GM19035 (cell line): Measurements from ENCODE around the gene IL25.
"Not testable (repeated sequence)": the region's sequence is repeated elsewhere in the genome, so short reads cannot be mapped to it uniquely, and the experiment has no call there.

ENCODE experiments used
- ATAC-seq: cut with Tn5 transposase; IDR thresholded peaks from one replicate; pipeline ENCODE4 v1.9.1; 2021; ENCODE audit not compliant: unreplicated experiment

IL25 gene

DNA sequence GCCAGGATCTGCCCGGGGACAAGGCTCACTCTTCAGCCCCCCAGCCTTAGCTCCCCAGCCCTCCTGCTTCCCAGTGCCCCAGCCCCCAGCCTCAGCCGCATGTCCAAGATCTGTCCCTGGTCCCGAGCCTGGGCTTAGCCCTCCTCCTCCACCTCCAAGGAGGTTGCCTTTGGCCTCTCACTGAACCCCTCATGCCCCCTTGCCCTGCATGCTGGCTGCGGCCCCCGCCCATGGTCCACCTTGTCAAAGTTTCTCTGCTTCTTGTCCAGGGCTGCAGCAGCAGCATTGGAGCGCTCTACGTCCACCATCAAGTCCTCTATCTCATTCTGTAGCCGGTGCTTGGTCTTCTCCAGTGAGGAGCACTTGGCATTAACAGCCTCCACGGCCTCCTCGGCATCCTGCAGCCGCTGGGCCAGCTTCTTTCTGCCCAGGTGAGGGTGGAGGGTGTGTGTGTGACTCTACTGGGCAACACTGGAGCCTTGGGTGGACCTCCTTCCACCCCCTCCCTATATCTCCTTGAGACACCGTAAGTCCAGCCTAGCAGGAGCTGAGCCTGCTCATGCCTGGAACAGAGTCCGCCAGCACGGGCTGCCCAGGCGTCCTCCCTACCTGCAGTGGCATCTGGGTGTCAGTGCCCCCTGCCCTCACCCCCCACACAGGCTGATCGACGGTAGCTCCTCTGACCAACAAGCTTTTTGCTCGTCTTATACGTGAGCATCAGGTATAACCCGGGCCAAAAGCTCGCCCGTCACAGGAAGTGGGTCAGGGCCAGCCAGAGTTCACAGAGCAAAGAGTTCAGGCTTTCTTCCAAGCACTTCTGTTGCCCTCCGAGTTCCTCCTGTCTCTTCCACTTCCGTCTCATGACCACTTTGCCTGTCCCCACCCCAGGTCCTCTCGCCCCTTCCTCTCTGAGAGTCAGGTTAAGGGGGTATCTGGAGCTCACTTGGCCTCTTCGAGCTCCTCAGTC lies 15.6 kb downstream of the IL25 start:
- no peak for ATAC-seq

DNA sequence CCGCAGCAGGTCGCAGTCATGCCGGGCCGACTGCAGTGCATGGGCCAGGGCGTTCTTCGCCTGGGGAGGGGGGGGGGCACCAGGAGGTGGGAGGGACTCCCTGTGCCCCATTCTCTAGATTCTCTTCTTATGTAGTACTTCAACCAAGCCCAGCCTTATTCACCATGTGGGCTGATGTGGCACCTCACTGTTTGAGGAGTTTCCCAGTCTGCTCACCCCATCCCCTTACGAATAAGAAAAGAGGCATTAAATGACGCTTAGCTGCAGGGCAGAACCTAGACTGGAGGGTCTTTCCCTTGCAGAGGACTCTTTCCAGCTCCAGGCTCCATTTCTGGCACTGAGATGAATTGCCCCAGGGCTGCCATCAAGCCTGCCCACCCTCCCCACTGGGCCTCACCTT lies 16.4 kb downstream of the IL25 start:
- ATAC-seq, result no peak

DNA sequence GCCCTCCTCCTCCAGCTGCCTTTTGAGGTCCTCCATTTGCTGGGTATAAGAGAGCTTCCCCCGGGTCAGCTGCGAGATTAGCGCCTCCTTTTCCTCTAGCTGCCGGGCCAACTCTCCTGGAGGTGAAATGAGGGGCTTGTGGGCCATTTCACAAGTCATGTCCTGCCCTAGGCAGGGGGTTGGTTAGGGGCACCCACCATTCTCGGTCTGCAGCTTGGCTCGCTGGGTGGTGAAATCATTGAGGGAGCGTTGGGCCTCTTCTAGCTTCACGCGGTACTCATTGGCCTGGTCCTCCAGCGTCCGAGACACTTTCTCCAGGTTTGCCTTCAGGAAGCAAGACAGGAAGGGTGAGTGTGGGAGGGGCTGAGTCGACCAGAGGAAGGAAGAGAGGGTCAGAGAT lies 16.8 kb downstream of the IL25 start:
- no peak for ATAC-seq

DNA sequence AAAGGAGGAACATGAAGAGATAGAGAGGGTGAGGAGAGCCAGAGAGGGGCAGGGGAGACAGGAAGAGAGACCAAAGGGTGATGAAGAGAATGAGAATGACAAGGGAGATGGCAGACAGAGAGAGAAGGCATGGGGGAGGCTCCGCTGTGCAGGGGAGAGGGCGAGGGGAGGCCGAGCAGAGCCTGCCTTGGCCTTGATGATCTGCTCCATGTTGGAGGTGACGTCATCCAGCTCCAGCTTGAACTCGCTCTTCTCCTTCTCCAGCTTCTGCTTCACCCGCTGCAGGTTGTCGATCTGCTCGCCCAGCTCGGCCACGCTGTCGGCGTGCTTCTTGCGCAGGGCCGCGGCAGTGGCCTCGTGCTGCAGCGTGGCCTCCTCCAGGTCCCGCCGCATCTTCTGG lies 17.3 kb downstream of the IL25 start:
- ATAC-seq, result not testable (repeated sequence)

DNA sequence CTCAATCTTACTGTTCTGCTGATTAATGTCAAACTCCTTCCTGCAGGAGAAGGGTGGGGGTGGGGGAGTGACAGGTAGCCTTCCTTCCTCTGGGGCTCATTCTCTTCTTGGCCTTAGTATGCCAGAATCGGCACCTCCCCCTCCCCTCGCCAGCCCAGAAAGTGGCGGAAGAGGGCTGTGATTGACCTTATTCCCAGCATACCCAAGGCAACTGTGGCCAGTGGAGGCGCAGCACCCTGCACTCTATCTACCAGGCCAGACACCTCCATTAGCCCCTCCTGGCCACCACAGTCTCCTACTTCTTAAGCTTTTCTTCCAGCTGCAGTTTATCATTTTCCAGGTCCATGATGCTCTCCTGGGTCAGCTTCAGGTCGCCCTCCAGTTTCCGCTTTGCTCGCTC lies 20.0 kb downstream of the IL25 start:
- no peak for ATAC-seq

DNA sequence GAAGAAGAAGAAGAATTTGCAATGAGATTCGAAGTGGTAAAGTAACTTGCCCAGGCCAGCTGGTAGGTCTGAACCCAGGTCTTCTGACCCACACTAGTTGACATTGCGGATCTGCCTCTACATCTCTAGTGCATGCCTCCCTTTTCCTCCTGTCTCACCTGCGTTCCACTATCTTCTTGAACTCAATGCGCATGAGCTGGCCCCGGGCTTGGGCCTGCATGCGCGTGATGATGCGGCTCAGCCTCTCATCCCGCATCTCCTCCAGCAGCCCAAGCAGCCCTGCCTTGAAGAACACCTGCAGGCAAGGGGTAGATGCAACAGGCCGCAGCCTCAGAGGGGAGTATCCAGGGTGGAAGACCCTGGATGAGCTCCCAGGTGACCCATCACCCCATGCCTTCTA lies 23.5 kb downstream of the IL25 start:
- ATAC-seq, result no peak

DNA sequence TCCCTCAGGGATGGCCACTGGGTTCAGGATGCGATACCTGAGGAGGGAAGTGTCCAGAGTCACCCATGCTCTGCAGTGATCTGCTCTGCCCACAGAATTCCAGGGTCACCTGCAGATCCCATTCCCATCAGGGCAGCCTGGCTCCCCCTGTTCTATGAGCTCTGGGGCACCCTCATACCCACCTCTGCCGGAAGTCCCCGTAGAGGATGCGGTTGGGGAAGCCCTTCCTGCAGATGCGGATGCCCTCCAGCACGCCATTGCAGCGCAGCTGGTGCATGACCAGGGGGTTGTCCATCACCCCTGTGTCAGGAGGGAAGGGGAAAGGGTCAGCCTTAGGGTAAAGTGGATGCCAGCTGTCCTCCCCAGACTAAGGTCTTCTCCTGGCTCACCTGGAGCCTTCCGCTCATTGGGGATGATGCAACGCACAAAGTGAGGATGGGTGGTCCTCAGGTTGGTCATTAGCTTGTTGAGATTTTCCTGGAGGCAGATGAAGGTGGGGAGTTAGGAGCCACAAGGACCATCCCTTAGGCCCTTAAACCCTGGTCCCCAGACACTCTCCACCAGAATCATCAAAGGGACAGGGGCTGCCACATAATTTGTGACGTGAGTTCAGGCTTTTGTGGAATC lies 24.3 kb downstream of the IL25 start:
- no peak for ATAC-seq

DNA sequence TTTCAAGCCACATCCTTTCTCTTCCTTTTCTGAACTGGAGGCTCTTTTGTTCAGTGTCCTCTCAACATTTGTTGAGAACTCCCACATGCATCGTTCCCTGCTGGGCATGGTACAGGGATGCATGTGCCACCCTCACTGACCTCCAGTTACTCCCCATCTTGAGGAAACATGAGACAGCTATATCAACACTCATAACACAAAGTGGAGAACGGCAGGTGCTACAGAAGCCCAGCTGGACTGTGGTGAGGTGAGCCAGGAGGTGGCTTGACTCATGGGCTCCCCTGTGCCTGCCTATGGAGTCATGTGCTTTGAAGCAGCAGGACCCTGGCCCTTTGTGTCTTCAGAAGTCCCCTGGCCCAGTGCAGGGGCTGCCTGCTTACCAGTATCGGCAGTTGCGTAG lies 25.7 kb downstream of the IL25 start:
- ATAC-seq, result no peak

DNA sequence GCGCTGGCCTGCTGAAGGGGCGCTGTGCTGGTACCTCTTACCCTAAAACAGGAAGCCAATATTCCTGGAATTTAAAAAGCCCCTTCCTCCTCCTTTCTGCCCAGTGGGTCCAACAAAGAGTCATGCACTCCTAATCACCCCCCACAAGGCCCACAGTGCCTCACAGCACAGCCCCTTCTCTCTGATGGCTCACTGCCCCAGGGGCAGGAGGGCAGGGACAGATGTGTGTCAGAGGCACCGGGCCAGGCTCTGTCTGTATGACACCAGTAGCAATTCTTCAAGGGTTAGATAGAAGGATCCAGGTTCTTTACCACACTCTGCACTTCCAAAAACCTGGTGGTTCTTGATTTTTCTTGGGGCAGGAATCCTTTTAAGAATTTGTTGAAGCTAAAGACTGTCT lies 26.5 kb downstream of the IL25 start:
- ATAC-seq, result no peak

DNA sequence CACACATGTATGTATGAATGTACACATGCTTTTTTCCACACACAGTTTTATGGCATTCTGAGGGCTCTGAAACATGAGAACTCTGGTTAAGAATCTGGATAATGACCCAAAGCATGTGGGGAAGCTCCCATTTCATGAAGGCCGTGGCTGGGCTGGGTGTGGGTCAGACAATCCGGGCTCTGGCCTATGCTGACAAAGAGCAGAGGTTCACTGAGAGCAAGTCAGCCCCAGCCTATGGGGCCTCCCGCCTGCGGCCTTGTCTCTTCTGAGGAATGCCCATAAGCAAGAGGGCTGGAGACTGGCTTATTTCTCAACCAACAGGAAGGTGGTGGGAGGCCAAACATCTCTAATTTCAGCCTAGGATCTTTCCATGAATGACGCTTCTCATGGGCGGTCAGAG lies 27.0 kb downstream of the IL25 start:
- ATAC-seq, result no peak

DNA sequence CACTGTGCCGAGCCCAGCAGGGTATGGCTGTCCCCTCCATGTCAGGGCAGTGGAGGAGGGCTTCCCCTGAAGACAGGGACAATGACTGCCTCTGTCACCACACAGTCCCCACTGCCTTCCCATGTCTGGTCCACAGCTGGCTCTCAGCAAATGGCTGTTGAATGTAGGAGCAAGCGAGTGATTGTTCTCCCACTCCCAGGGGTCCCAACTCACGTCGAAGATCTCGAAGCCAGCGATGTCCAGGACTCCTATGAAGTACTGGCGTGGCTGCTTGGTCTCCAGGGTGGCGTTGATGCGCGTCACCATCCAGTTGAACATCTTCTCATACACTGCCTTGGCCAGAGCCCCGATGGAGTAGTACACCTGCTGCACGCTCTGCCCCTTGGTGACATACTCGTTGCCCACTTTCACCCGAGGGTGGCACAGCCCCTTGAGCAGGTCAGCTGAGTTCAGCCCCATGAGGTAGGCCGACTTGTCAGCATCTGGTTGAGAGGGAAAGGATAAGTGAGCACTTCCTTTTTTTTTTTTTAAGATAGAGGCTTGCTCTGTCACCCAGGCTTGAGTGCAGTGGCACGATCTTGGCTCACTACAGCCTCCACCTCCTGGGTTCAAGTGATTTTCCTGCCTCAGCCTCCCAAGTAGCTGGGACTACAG lies 28.0 kb downstream of the IL25 start:
- ATAC-seq, result not testable (repeated sequence)

DNA sequence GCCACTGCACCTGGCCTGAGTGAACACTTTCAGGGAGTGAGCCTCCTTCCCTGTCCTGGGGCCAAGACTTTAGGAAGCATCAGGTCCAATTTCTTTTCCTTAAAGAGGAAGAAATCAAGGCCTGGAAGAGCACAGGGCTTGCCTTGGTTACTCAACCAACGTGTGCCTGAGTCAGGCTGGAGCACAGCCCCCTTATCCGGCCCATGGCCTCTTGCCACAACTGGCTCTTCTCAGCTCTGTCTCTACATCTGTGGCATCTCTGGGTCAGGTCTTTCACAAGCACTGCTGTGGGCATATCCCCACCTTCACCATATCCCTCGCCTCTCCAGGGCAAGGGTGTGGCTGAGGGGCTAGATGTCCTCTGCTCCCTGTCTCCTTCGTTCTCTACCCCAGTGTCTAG lies 28.7 kb downstream of the IL25 start:
- no peak for ATAC-seq

DNA sequence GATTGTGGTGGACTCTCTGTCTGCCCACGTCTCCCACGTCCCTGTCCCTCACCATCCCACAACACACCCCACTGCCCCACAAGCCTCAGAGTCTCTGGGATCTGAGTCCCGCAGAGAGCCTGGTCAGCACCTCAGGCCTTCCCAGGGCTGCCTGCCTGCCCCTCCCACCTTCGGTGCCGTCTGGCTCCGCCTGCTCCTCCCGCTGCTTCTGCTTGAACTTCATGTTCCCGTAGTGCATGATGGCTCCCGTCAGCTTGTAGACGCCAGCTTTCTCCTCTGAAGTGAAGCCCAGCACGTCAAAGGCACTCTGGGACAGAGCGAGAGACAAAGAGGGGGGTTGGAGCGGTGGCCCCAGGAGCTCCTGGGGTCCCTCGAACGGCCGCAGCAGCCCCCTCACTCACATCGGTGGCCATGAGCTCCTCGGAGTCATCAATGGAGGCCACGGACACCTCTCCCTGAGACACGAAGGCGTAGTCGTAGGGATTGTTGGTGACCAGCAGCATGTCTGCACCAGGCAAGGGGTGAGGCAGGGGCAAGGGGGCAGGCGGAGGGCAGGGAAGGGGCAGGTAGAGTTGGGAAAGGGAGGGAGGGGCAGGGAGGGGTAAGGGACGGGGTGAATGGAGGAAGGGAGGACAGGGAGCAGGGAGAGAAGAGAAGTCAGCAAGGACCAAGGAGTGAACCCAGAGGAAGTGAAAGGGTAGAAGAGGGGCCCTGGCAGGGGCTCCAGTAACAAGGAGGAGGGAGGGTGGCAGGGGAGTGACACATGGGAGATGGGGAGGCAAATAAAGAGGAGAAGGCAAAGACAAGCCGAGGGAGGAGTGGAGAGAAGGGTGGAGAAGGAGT lies 29.9 kb downstream of the IL25 start:
- no peak for ATAC-seq

DNA sequence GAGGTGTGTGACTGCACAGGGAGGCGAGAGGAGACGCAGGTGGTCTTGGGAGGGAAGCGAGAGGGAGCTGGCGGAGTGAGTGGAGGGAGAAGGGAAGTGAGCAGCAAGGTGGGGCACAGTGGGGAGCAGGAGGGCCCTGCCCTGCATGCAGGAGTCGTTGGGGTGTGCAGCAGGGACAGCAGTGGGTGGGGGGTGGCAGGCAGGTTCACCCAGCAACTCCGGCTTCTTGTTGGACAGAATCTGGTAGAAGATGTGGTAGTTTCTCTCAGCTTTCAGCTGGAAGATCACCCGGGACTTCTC lies 30.5 kb downstream of the IL25 start:
- ATAC-seq, result no peak

DNA sequence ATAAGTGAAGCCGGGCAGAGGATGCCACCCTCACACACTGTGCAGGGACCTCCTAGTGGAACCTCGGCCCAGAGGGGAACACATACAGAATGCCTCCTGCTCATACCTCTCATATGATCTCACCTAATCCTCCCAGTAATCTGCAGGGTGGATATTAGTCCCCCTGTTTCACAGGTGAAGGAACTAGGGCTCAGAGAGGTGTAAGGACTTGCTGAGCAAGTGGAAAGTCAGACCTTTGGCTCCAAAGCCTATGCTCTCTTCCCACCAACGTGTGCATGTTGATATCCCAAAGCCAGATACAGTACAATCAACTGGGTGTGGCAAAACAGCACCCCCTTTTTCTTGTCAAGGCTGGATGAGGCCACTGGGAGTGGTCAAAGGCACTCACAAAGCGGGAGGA lies 31.3 kb downstream of the IL25 start:
- ATAC-seq, result no peak

DNA sequence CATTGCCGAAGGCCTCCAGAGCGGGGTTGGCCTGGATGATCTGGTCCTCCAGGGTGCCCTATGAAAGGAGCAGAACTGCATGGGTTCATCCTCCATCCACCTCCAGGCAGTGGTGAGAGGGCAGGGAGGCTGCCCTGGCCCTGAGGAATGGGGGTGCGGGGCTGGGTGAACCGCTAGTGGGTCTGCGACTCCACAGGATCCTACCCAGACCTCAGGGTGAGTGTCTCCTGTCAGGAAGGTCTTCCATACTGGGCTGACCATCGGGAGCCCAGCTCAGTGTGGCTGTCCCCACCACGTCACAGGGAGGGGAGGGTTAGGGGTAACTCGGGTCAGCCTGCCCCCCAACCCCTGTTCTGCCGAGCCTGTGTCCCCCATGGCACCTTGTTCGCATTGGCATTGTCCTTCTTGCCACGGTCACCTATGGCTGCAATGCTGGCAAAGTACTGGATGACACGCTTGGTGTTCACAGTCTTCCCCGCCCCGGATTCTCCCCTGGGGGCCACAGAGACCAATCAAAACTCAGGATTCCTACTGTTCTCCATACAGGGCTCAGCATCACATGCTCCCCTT lies 31.8 kb downstream of the IL25 start:
- no peak for ATAC-seq

DNA sequence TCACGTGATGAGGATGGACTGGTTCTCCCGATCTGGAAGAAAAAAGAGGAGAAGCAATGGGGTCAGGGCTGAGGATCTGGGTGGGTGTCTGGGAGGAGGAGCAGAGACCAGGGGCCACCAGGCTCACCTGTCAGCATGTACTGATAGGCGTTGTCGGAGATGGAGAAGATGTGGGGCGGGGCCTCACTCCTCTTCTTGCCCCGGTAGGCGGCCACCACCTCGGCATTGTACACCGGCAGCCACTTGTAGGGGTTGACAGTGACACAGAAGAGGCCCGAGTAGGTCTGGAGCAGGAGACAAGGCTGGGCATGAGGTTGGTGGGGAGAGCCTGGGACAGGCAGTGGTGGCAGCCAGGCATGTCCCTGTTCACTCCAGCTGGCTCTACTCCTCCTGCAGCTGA lies 32.5 kb downstream of the IL25 start:
- ATAC-seq, result no peak

DNA sequence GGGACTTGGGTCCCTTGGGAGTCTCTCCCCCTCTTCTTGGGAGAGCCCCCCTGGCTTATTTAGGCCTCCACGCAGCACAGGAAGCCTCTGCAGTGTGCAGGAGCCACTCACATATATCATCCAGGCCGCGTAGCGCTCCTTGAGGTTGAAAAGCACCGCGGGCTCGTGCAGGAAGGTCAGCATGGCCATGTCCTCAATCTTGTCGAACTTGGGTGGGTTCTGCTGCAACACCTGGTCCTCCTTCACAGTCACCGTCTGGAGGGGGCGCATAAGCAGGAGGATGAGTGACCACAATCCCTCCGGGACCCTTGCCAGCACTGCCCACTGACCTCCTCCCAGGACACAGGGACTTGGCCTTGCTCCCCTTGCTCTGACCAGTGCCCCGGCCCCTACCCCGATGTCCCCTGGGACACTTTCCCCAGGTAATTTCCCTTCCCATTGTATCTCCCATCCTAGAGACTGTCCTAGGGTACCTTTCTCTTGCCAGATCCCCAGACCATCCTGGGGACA lies 33.0 kb downstream of the IL25 start:
- no peak for ATAC-seq

DNA sequence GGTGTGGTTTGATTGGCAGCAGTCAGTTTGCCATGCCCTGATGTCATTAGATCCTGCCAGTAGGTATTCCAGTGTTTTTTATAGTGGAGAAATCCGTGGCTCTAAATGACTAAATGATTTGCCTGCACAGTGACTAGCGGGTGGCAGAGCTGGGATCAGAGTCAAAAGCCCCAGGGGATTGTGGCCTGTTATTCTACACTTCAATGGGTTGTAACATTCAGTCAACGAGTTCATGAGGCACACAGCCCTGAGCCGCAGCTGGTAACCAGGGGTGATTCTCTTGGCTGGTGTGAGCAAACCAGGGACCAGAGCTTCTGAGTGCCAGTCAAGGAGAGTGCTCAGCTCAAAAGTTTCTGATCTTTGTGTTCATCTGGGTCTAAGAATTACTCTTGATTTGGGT lies 33.6 kb downstream of the IL25 start:
- no peak for ATAC-seq

DNA sequence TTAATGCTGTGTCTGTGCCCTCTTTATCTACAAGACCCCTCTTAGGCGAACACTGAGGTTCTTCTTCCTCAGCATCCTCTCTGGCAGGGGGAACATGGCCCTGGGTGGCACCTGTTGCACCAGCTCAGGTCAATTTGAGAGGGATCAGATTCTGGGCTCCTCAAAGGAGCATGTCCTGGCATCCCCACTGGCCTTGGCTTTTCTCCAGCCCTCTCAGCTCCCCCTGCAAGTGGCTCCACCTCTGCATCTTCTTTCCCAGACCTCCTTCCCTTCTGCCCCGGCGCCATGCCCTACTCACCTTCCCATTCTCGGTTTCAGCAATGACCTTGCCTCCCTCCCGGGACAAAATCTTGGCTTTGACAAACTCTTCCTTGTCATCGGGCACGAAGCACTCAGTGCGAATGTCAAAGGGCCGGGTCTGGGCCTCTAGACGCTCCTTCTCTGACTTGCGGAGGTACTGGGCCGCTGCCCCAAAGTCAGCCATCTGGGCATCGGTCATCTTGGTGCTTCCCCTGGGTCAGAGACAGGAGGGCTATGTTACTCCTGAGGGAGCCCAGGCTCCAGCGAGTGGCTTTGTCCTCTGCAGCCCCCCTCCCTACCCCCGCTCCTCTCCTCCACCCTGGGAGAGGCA lies 34.2 kb downstream of the IL25 start:
- ATAC-seq, result no peak
